ENCODE measurements around the gene SEPHS1.

Gene SEPHS1

DNA sequence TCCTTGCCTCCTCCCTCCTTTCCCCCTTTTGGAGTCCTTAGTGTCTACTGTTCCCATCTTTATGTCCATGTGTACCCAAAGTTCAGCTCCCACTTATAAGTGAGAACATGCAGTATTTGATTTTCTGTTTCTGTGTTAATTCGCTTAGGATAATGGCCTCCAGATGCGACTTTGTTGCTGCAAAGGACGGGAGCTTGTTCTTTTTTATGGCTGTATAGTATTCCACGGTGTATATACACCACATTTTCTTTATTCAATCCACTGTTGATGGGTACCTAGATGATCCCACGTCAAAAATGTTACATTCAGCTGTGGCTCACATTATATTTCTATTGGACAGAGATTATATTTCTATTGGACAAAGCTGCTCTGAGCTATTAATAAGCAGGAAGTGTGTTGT lies 24.4 kb upstream of the SEPHS1 start:
- Mint-ChIP-seq H3K36me3 (ENCODE audit: low read depth) (no peaks in the 10 kb centered on the region), H3K9me3 (no peaks in the 10 kb centered on the region), H3K4me3 (no peak overlapping the region), H3K27ac (no peak overlapping the region), H3K4me1 (peaks cover 7% of the 10 kb centered on the region), H3K27me3 (ENCODE audit: low read depth, poor library complexity) (peaks cover 16% of the 10 kb centered on the region)
- DNase-seq: no peak
- TF ChIP-seq, protein P1, sequence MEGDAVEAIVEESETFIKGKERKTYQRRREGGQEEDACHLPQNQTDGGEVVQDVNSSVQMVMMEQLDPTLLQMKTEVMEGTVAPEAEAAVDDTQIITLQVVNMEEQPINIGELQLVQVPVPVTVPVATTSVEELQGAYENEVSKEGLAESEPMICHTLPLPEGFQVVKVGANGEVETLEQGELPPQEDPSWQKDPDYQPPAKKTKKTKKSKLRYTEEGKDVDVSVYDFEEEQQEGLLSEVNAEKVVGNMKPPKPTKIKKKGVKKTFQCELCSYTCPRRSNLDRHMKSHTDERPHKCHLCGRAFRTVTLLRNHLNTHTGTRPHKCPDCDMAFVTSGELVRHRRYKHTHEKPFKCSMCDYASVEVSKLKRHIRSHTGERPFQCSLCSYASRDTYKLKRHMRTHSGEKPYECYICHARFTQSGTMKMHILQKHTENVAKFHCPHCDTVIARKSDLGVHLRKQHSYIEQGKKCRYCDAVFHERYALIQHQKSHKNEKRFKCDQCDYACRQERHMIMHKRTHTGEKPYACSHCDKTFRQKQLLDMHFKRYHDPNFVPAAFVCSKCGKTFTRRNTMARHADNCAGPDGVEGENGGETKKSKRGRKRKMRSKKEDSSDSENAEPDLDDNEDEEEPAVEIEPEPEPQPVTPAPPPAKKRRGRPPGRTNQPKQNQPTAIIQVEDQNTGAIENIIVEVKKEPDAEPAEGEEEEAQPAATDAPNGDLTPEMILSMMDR (IDR thresholded peaks at IDR 0.05): no peak

DNA sequence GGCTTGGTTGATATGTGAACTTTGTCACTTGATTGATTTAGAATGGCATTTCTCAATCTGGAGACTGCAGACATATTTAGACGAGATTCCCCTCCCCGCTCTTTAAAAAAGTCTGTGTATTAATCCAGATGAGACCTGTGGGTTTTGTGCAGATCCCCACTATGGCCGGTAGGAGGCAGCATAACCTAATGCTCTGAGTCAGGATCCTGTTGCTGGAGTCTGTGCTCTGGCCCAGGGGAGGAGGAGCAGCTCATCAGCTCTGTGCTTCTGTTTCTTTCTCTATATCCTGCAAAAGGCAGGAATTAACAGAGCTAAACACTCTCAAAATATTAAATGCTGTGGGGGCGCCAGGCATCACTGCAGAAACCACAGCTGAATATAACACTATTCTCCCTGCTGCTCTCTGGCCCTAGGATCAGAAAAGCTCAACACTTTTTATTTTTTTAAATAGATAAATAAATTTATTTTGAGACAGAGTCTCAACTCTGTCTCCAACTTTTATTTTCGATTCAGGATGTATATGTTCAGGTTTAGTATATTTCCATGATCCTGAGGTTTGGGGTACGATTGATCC lies 23.9 kb upstream of the SEPHS1 start:
- H3K36me3 Mint-ChIP-seq (ENCODE audit: low read depth): no peaks in the 10 kb centered on the region
- TF ChIP-seq, protein P1 (IDR thresholded peaks at IDR 0.05): peak; percentile 91

DNA sequence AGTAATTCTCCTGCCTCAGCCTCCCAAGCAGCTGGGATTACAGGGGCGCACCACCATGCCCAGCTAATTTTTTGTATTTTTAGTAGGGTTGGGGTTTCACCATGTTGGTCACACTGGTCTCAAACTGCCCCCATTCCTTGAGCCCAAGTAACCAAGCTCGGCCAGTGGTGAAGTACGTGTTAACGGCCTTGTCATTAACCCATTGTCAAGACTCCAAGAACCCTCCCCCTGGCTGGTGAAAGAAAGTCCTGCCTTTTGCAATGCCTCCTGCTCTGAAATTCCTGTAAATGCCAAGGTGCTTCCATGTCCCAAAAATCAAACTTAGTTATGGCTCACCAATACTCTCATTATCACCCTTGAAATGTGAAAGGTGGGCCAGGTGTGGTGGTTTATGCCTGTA lies 18.8 kb upstream of the SEPHS1 start:
- H3K4me1 Mint-ChIP-seq: peaks cover 7% of the 10 kb centered on the region
- no peak for DNase-seq
- H3K9me3 Mint-ChIP-seq: no peaks in the 10 kb centered on the region
- H3K36me3 Mint-ChIP-seq (ENCODE audit: low read depth): no peaks in the 10 kb centered on the region
- H3K4me3 Mint-ChIP-seq: no peak overlapping the region
- H3K27ac Mint-ChIP-seq: no peak overlapping the region
- TF ChIP-seq, protein P1 (IDR thresholded peaks at IDR 0.05): no peak
- H3K27me3 Mint-ChIP-seq (ENCODE audit: low read depth, poor library complexity): peaks cover 14% of the 10 kb centered on the region

More for the DNA sequence above, 23.9 kb upstream of the SEPHS1 start:
- H3K9me3 Mint-ChIP-seq: no peaks in the 10 kb centered on the region
- H3K4me1 Mint-ChIP-seq: peaks cover 7% of the 10 kb centered on the region
- peak; percentile 66 for DNase-seq
- H3K4me3 Mint-ChIP-seq: no peak overlapping the region
- no peak overlapping the region for H3K27ac Mint-ChIP-seq
- peaks cover 11% of the 10 kb centered on the region for H3K27me3 Mint-ChIP-seq (ENCODE audit: low read depth, poor library complexity)

DNA sequence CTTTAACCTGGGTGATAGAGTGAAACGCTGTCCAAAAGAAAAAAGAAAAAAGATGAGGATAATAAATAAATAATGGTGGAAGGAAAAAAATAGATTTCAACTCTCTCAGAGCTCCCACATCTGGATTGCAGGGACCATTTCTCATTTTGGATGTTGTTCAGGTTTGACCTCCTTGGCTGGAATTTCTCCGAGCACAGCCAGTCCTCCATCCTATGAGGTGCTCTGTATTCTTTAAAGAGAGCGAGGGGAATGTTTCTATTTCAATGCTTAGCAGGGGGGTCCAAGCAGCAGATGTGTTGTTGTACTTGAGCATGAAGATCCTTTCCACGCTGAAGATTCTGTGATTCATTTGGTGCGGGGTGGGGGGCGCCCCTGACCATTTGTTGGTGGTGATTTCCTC lies 17.7 kb upstream of the SEPHS1 start:
- Mint-ChIP-seq H3K27ac (no peak overlapping the region), H3K4me3 (no peak overlapping the region), H3K4me1 (peaks cover 7% of the 10 kb centered on the region), H3K36me3 (ENCODE audit: low read depth) (no peaks in the 10 kb centered on the region), H3K9me3 (no peaks in the 10 kb centered on the region), H3K27me3 (ENCODE audit: low read depth, poor library complexity) (peaks cover 14% of the 10 kb centered on the region)
- no peak for DNase-seq
- TF ChIP-seq, protein P1 (IDR thresholded peaks at IDR 0.05): no peak

DNA sequence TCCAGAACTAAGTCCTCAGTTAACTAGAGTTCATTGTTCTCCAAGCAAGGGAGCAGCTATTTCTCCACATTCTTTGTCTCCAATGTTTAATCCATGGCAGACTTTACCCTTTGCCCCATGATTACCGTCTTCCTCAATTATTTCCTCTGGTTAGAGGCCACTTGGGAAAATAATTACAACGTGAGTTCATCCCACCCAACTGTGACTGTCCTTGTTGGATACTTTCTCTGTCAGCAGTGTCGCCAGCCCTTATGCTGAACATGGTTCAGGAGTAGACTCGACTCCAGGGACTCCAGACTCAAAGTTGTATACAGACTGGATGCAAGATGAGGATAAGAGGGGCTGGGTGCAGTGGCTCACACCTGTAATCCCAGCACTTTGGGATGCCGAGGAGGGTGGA lies 17.1 kb upstream of the SEPHS1 start:
- H3K4me3 Mint-ChIP-seq: no peak overlapping the region
- peaks cover 7% of the 10 kb centered on the region for H3K4me1 Mint-ChIP-seq
- H3K9me3 Mint-ChIP-seq: no peaks in the 10 kb centered on the region

DNA sequence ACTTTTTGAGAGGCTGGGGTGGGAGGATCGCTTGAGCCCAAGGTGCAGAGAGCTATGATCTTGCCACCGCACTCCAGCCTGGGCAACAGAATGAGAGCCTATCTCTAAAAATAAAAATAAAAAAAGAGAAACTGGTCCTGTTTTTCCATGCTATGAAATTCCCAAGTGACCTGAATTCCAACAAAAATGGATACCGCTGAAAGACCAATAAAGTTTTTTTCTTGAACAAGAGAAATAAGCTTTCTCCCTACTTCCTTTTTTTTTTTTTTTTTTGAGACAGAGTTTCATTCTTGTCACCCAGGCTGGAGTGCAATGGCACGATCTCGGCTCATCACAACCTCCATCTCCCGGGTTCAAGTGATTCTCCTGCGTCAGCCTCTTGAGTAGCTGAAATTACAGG lies 12.5 kb upstream of the SEPHS1 start:
- Mint-ChIP-seq H3K27me3 (ENCODE audit: low read depth, poor library complexity) (peaks cover 15% of the 10 kb centered on the region), H3K9me3 (no peaks in the 10 kb centered on the region), H3K4me3 (no peak overlapping the region), H3K27ac (no peak overlapping the region), H3K36me3 (ENCODE audit: low read depth) (no peaks in the 10 kb centered on the region), H3K4me1 (no peaks in the 10 kb centered on the region)
- DNase-seq: no peak
- TF ChIP-seq, protein P1 (IDR thresholded peaks at IDR 0.05): no peak

More for the DNA sequence above, 17.1 kb upstream of the SEPHS1 start:
- no peaks in the 10 kb centered on the region for H3K36me3 Mint-ChIP-seq (ENCODE audit: low read depth)
- no peak for DNase-seq
- H3K27ac Mint-ChIP-seq: no peak overlapping the region
- TF ChIP-seq, protein P1 (IDR thresholded peaks at IDR 0.05): no peak
- peaks cover 14% of the 10 kb centered on the region for H3K27me3 Mint-ChIP-seq (ENCODE audit: low read depth, poor library complexity)

Data from nephron progenitor cell (in vitro differentiated cells).